ENCODE measurements around the gene KREMEN2. TPM values are rescaled to one million over a fixed set of nuclear protein-coding genes. Genes with fewer than 3 reads are reported as not detected.
"Not testable (repeated sequence)": the region's sequence is repeated elsewhere in the genome, so short reads cannot be mapped to it uniquely, and the experiment has no call there.

Gene KREMEN2, protein sequence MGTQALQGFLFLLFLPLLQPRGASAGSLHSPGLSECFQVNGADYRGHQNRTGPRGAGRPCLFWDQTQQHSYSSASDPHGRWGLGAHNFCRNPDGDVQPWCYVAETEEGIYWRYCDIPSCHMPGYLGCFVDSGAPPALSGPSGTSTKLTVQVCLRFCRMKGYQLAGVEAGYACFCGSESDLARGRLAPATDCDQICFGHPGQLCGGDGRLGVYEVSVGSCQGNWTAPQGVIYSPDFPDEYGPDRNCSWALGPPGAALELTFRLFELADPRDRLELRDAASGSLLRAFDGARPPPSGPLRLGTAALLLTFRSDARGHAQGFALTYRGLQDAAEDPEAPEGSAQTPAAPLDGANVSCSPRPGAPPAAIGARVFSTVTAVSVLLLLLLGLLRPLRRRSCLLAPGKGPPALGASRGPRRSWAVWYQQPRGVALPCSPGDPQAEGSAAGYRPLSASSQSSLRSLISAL
- total RNA-seq (2014; rRNA removed; shearing (Covaris generic)): 0.24 and 0.49 TPM in 2 replicates

GRCh38 chr16:2963723-2964474 lies at the start of gene KREMEN2:
Gene KREMEN2, plus strand, starts transcription at chr16:2964275. Its CDS starts 246 bp downstream, at chr16:2964521.
- DNase-seq (ENCODE audit: low read depth): peak; percentile 33

GRCh38 chr16:2915196-2915929 lies 48.7 kb upstream of the KREMEN2 start:
- no peak for DNase-seq (ENCODE audit: low read depth)

GRCh38 chr16:2919511-2920255 lies 44.4 kb upstream of the KREMEN2 start:
- peak; percentile 60 for DNase-seq (ENCODE audit: low read depth)

DNA sequence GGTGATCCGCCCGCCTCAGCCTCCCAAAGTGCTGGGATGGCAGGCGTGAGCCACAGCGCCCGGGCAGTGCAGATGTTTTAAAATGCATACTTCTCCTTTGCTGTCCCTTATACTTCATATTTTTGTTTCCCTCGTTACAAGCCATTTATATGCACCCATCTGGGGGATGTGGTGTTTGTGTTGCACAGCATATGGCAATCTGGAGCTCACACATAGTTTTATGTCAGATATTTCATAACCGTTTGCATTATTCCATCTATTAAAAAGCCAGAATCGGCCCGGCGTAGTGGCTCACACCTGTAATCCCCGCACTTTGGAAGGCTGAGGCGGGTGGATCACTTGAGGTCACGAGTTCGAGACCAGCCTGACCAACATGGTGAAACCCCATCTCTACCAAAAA lies 40.6 kb upstream of the KREMEN2 start:
- DNase-seq (ENCODE audit: low read depth): no peak

DNA sequence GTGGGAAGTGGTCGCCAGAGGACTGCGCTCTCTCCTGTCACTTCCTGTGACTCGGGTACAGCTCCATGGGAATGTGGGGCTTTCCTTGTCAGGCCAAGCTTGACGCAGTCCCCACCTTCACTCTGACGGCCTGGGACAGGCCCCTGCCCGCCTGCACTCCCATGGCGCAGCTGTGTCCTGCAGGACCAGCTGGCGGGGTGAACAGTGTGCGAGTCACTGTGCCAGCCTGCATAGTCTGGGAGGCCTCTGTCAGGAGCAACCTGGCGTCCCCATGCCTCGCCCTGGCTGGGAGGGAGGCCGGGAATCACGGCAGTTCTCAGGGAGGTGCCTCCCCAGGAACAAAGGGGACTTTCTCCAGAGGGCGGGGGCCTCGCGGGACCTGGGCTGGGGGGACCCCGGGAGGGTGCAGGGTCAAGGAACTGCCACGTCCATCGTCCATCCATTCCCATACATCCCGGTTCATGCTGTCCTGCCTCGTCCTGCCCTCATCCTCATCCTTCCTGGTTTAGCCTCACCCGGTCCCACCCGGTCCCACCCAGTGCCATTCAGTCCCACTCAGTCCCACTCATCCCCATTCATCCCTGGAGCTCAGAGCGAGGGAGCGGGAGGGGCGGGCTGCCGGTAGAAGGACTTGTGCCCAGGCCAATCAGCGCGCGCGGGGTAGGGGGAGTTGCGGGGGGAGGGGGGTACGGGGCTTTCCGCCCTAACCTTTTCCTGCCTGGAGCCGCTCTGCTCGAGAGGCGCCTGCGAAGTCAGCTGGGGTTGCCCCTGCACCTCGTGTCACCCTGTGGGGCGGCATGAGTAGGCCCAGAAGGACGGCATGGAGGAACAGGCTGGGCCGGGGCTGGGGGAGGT lies 38.9 kb upstream of the KREMEN2 start:
- no peak for DNase-seq (ENCODE audit: low read depth)

DNA sequence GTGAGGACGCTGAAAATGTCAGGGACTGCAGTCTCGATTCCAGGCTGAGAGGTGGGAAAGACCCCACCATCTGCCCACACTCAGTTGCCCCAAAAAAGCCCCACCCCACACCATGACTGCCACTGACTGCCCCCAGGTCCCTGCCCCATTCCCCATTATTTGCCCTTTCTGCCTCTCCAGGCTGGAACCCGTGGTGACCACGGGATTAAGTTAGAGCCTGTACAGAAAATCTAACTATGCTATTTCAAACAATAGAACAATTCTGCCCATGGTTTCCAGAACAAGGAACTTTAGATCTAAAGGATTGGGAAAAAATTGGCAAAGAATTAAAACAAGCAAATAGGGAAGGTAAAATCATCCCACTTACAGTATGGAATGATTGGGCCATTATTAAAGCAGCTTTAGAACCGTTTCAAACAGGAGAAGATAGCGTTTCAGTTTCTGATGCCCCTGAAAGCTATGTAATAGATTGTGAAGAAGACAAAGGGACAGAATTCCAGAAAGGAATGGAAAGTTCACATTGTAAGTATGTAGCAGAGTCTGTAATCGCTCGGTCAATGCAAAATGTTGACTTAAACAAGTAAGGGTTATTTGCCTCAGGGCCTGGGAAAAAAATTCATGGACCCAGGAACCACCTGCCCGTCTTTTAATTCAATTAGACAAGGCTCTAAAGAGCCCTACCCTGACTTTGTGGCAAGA lies 38.0 kb upstream of the KREMEN2 start:
- no peak for DNase-seq (ENCODE audit: low read depth)

GRCh38 chr16:2926650-2926999 lies 37.5 kb upstream of the KREMEN2 start:
- no peak for DNase-seq (ENCODE audit: low read depth)

DNA sequence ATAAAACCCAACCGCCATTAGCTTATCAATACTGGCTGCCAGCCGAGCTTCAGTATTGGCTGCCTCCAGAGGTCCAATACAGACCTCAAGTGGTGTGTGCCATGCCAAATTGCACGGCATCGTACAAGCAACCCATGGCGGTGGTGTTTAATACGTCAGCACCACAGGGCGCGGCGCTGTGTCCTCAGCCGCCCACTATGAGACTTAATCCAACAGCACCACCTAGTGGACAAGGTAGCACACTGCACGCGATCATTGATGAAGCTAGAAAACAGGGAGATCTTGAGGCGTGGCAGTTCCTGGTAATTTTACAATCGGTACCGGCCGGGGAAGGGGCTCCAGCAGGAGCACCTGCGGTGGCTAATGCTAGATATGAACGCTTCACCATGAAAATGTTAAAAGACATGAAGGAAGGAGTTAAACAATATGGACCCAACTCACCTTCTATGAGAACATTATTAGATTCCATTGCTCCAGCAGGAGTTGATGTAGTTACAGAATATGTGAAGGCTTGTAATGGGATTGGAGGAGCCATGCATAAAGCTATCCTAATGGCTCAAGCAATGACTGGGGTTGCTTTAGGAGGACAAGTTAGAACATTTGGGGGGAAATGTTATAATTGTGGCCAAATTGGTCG lies 36.9 kb upstream of the KREMEN2 start:
- peak; percentile 79 for DNase-seq (ENCODE audit: low read depth)

- DNase-seq (ENCODE audit: low read depth): not testable (repeated sequence)
Measured at GRCh38 chr16:2928151-2928550, 35.9 kb upstream of the KREMEN2 start.

DNA sequence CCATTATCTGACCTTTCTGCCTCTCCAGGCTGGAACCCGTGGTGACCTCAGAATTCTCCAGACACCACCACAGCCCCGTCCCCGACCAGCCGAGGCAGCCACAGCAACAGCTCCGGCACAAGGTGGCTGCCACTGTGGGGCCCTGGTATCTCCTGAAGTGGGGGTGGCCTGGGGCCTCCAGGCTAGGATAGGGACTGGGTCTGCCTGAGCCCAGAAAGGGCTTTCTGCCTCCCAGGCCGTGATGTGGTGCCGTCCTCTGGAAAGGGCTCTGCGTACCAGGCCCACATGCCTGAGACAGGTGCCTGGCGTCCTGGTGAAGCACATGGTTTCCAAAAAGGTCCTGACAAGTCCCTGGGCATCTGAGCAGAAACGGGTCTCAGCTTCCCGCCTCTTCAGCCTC lies 35.3 kb upstream of the KREMEN2 start:
- DNase-seq (ENCODE audit: low read depth): no peak

DNA sequence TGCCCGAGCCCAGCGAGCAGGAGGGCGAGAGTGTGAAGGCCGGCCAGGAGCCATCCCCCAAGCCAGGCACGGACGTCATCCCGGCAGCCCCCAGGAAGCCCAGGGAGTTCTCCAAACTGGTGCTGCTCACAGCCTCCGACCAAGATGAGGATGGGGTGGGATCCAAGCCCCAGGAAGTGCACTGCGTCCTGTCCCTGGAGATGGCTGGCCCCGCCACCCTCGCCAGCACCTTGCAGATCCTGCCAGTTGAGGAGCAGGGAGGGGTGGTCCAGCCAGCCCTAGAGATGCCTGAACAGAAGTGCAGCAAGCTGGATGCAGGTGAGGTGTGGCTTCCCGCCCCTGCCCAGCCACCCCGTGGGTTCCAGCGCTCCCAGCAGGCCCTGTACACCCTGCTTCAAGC lies 34.4 kb upstream of the KREMEN2 start:
- no peak for DNase-seq (ENCODE audit: low read depth)

DNA sequence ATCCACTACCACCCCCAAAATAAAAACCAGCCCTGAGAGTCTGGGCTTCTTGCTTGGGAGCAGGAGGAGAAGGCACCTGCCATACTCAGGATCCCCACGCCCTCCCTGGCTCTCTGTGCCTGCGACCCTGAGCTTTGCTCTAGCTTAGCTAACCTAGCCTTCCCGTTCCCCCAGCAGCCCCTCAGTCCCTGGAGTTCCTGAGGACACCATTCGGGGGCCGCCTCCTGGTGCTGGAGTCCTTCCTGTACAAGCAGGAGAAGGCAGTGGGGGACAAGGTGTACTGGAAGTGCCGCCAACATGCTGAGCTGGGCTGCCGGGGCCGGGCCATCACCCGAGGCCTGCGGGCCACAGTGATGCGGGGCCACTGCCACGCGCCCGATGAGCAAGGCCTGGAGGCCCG lies 33.8 kb upstream of the KREMEN2 start:
- no peak for DNase-seq (ENCODE audit: low read depth)

GRCh38 chr16:2931231-2931914 lies 32.7 kb upstream of the KREMEN2 start:
- not testable (repeated sequence) for DNase-seq (ENCODE audit: low read depth)

DNA sequence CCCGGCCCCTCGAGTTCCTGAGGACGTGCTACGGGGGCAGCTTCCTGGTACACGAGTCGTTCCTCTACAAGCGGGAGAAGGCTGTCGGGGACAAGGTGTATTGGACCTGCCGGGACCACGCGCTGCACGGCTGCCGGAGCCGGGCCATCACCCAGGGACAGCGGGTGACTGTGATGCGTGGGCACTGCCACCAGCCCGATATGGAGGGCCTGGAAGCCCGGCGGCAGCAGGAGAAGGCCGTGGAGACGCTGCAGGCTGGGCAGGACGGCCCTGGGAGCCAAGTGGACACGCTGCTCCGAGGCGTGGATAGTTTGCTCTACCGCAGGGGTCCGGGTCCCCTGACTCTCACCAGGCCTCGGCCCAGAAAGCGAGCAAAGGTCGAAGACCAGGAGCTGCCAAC lies 30.9 kb upstream of the KREMEN2 start:
- DNase-seq (ENCODE audit: low read depth): no peak

DNA sequence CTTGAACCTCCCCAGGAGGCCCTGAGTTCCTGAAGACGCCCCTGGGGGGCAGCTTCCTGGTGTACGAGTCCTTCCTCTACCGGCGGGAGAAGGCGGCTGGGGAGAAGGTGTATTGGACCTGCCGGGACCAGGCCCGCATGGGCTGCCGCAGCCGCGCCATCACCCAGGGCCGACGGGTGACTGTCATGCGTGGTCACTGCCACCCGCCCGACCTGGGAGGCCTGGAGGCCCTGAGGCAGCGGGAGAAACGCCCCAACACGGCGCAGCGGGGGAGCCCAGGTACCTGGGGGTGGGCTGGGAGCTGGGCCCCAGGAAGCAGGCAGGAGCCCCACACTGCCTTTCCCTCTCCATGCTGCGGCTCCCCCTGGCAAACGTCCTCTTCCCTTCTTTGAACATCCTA lies 30.4 kb upstream of the KREMEN2 start:
- DNase-seq (ENCODE audit: low read depth): no peak

DNA sequence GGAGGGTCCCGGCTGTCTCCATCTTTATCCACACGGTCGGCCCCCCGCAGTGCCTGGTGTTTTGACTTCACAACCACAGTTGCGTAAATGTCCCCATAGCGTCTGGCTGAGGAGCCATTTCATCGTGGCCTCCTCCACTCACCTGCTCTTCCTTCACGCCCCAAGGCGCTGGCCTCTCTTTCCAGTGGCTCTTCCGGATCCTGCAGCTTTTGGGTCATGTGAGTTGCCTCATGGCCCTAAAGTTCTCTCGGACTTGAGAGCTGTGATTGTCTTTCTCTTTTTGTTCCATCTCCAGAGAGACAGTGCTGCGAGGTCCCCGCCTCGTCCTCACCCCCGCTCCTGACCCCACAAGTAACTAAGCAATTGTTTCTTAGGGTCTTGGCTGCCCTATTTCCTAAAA lies 29.6 kb upstream of the KREMEN2 start:
- no peak for DNase-seq (ENCODE audit: low read depth)

DNA sequence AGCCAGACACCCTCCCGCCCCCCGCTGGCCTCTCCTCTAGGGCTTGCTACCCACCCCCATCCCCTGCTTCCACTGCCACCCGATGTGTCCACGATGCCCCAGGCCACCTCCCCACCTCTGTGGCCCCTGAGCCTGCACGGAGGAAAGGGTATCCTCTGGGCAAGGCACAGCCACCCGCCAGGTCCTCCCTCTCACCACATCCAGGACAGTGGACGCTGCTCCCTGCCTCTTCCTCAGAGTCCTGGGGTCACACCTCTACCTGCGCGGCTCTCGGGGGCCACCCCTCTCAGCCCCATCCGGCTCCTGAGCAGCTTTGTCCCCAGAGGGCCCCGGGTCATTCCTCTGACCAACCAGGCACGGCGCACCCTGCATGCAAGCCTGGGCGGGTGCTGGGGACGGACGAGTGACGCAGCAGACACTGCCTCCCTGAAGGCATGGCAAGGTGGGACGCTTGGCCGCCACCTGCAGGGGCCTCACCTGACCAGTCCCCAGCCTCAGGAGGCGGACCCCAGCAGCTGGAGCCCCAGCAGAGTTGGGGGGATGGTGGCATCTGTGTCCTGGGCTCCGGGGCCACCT lies 27.6 kb upstream of the KREMEN2 start:
- no peak for DNase-seq (ENCODE audit: low read depth)

- DNase-seq (ENCODE audit: low read depth): no peak
Measured at GRCh38 chr16:2937170-2937569, 26.9 kb upstream of the KREMEN2 start.

- DNase-seq (ENCODE audit: low read depth): no peak
Measured at GRCh38 chr16:2938206-2938605, 25.9 kb upstream of the KREMEN2 start.
